ENCODE data around the gene COX7A2. TPM values are rescaled to one million over a fixed set of nuclear protein-coding genes. Genes with fewer than 3 reads are reported as not detected.

COX7A2 gene
- total and polyA plus RNA-seq, 3 donors from 2014 or later = 154 to 1,268 (median 167) TPM

DNA sequence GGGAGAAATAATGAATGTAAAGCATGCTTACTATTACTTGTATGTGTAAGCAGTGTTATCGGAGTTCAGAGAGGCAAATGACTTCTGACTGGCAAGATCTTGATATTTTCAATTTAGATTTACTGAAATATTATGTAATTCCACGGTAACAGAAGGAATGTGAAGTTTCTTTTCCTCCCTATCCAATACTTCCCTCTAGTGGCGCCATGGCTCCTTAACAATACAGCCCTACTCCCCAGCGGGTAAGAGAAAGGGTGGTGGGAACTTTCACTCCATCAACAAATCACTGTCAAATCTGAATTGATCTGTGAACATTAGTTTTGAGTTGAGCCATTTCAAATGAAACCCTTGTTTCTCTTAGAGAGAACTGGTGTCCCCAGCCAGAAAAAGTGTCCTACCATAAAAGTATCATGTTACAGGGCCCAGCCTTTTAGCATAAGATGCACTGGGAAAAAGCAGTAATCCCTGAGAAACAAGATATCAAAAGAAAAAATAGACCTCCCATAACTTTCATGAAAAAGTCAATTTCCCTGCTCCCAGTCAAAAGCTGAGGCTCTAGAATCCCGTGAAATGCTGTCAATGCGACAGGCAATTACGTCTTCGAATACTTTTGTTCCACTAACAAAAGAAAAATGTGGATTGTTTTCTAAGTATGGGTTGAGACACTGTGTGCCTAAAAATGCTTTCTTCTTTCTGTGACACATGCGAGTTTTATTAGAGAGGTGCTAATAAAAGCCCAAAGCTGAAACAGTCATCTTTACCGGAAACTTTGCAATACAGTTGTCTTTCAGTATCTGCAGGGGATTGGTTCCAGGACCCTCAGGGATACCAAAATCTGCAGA, 12.9 kb downstream of the COX7A2 start:
- DNase-seq = no peak
- intact Hi-C loops (cut with DNase I; ENCODE audit: low total_unique reads) = no loop called here
- WGBS, 2 donors = 56 to 58% methylated on average over 10 of the region's 10 CpGs
- Histone ChIP-seq H3K27ac (no peak overlapping the region), H3K27me3 (no peaks in the 10 kb centered on the region), H3K9me3 (no peaks in the 10 kb centered on the region), H3K4me3 (no peak overlapping the region), H3K4me1 (peaks cover 10% of the 10 kb centered on the region), H3K36me3 (ENCODE audit: low read depth, missing control alignments) (no peaks in the 10 kb centered on the region)
- TF ChIP-seq POLR2A (IDR thresholded peaks at IDR 0.05) (no peak), CTCF (IDR thresholded peaks at IDR 0.05) (peak; percentile 16 to 59 (median 51))

GRCh38 chr6:75224303-75224926, 19.2 kb downstream of the COX7A2 start:
- WGBS, 2 donors = 62 to 70% methylated on average over 6 of the region's 6 CpGs
- Histone ChIP-seq H3K4me1 (peaks cover 13% of the 10 kb centered on the region), H3K27ac (no peak overlapping the region), H3K27me3 (no peaks in the 10 kb centered on the region), H3K4me3 (no peak overlapping the region), H3K36me3 (ENCODE audit: low read depth, missing control alignments) (no peaks in the 10 kb centered on the region), H3K9me3 (no peaks in the 10 kb centered on the region)
- DNase-seq = no peak
- no peak for TF ChIP-seq POLR2A (IDR thresholded peaks at IDR 0.05)
- intact Hi-C loops (cut with DNase I; ENCODE audit: low total_unique reads) = no loop called here

GRCh38 chr6:75223428-75223827, 20.2 kb downstream of the COX7A2 start:
- TF ChIP-seq CTCF (IDR thresholded peaks at IDR 0.05) = no peak
- TF ChIP-seq POLR2A (IDR thresholded peaks at IDR 0.05) = no peak
- H3K4me3 ChIP-seq = no peak overlapping the region
- H3K9me3 ChIP-seq = no peaks in the 10 kb centered on the region
- H3K27me3 ChIP-seq = no peaks in the 10 kb centered on the region
- DNase-seq = no peak
- peak overlapping the region in 1 of 2 donors; percentile 64 for H3K27ac ChIP-seq
- intact Hi-C loops (cut with DNase I; ENCODE audit: low total_unique reads) = no loop called here
- WGBS, 2 donors = 42 to 57% methylated on average over 2 of the region's 2 CpGs
- H3K4me1 ChIP-seq = peaks cover 13% of the 10 kb centered on the region
- no peaks in the 10 kb centered on the region for H3K36me3 ChIP-seq (ENCODE audit: low read depth, missing control alignments)

- Histone ChIP-seq H3K9me3 (no peaks in the 10 kb centered on the region), H3K4me1 (peaks cover 13% of the 10 kb centered on the region), H3K27me3 (no peaks in the 10 kb centered on the region), H3K27ac (peak overlapping the region in 1 of 2 donors; percentile 64), H3K4me3 (no peak overlapping the region), H3K36me3 (ENCODE audit: low read depth, missing control alignments) (no peaks in the 10 kb centered on the region)
- no peak for DNase-seq
- no peak for TF ChIP-seq POLR2A (IDR thresholded peaks at IDR 0.05)
- TF ChIP-seq CTCF (IDR thresholded peaks at IDR 0.05) = no peak
- intact Hi-C loops (cut with DNase I; ENCODE audit: low total_unique reads) = no loop called here
Measured at GRCh38 chr6:75222261-75222660, 21.3 kb downstream of the COX7A2 start.

- no peaks in the 10 kb centered on the region for H3K9me3 ChIP-seq
- intact Hi-C loops (cut with DNase I; ENCODE audit: low total_unique reads) = no loop called here
- TF ChIP-seq CTCF (IDR thresholded peaks at IDR 0.05) (no peak), POLR2A (IDR thresholded peaks at IDR 0.05) (no peak)
- no peak overlapping the region for H3K27ac ChIP-seq
- H3K4me3 ChIP-seq = no peak overlapping the region
- DNase-seq = no peak
- peaks cover 13% of the 10 kb centered on the region for H3K4me1 ChIP-seq
- H3K36me3 ChIP-seq (ENCODE audit: low read depth, missing control alignments) = no peaks in the 10 kb centered on the region
- 85 to 87% methylated on average over 4 of the region's 4 CpGs for WGBS, 2 donors
- H3K27me3 ChIP-seq = no peaks in the 10 kb centered on the region
Measured at GRCh38 chr6:75221116-75221515, 22.5 kb downstream of the COX7A2 start.
